GM12892 (cell line): ENCODE data around the gene PCNX1.

Experiments used
- DNase-seq: peaks from one replicate; pipeline ENCODE4 v3.0.0; 2011; ENCODE audit not compliant: insufficient read length
- FAIRE-seq: peaks from 2 replicates; lab custom pipeline; 2011; peaks lifted over from hg19 to GRCh38; lab: Jason Lieb, UNC
- POLR2A ChIP-seq: IDR thresholded peaks from 2 replicates; pipeline ENCODE4 v1.6.1; 2011; ENCODE audit warnings: low read depth, low read length, control low read depth
- POLR2AphosphoS5 ChIP-seq: IDR thresholded peaks from 2 replicates; pipeline ENCODE4 v1.6.1; 2011; ENCODE audit warnings: low read depth, low read length, control low read depth
- TAF1 ChIP-seq: IDR thresholded peaks from 2 replicates; pipeline ENCODE4 v1.6.1; 2011; ENCODE audit warnings: low read depth, mild to moderate bottlenecking, control low read depth, low read length, borderline replicate concordance

The PCNX1 gene

GRCh38 chr14:70881549-70882177 lies 25.6 kb upstream of the PCNX1 start:
- no peak for DNase-seq
- TF ChIP-seq POLR2AphosphoS5 (no peak), POLR2A (no peak), TAF1 (no peak)
- peak; percentile 57 for FAIRE-seq

GRCh38 chr14:70882776-70883492 lies 24.3 kb upstream of the PCNX1 start:
- FAIRE-seq (peak; percentile 17), DNase-seq (no peak)
- TF ChIP-seq POLR2AphosphoS5 (no peak), TAF1 (no peak), POLR2A (no peak)

- FAIRE-seq (peak; percentile 50), DNase-seq (no peak)
- TF ChIP-seq POLR2AphosphoS5 = no peak
- no peak for TF ChIP-seq TAF1
- TF ChIP-seq POLR2A = no peak
Measured at GRCh38 chr14:70884595-70885342, 22.5 kb upstream of the PCNX1 start.

- FAIRE-seq = peak; percentile 33
Measured at GRCh38 chr14:70885343-70886022, 21.8 kb upstream of the PCNX1 start.

GRCh38 chr14:70886421-70887206 lies 20.6 kb upstream of the PCNX1 start:
- no peak for DNase-seq
- no peak for FAIRE-seq
- TF ChIP-seq POLR2A = peak; percentile 57
- 0 out of 2 replicates have a peak, but pooled peaks have one; percentile 46 for TF ChIP-seq POLR2AphosphoS5
- 0 out of 2 replicates have a peak, but pooled peaks have one; percentile 40 for TF ChIP-seq TAF1

More at GRCh38 chr14:70885343-70886022, 21.8 kb upstream of the PCNX1 start:
- DNase-seq = no peak
- TF ChIP-seq POLR2A (no peak), POLR2AphosphoS5 (no peak), TAF1 (no peak)

GRCh38 chr14:70887207-70887681 lies 20.0 kb upstream of the PCNX1 start:
- DNase-seq = no peak
- TF ChIP-seq POLR2A (peak; percentile 45), TAF1 (no peak), POLR2AphosphoS5 (0 out of 2 replicates have a peak, but pooled peaks have one; percentile 22)
- FAIRE-seq = peak; percentile 92

GRCh38 chr14:70887737-70888499 lies 19.3 kb upstream of the PCNX1 start:
- DNase-seq = no peak
- TF ChIP-seq TAF1 = no peak
- no peak for TF ChIP-seq POLR2A
- no peak for TF ChIP-seq POLR2AphosphoS5
- no peak for FAIRE-seq

GRCh38 chr14:70888681-70889175 lies 18.5 kb upstream of the PCNX1 start:
- FAIRE-seq (peak; percentile 27), DNase-seq (no peak)
- TF ChIP-seq POLR2A (no peak), POLR2AphosphoS5 (no peak), TAF1 (no peak)

GRCh38 chr14:70889555-70889954 lies 17.7 kb upstream of the PCNX1 start:
- no peak for TF ChIP-seq POLR2AphosphoS5
- TF ChIP-seq POLR2A = no peak
- no peak for TF ChIP-seq TAF1
- DNase-seq (no peak), FAIRE-seq (no peak)
